Measurements from ENCODE around the gene LHFPL3.
"Not testable (repeated sequence)": the region's sequence is repeated elsewhere in the genome, so short reads cannot be mapped to it uniquely, and the experiment has no call there.

Gene LHFPL3

DNA sequence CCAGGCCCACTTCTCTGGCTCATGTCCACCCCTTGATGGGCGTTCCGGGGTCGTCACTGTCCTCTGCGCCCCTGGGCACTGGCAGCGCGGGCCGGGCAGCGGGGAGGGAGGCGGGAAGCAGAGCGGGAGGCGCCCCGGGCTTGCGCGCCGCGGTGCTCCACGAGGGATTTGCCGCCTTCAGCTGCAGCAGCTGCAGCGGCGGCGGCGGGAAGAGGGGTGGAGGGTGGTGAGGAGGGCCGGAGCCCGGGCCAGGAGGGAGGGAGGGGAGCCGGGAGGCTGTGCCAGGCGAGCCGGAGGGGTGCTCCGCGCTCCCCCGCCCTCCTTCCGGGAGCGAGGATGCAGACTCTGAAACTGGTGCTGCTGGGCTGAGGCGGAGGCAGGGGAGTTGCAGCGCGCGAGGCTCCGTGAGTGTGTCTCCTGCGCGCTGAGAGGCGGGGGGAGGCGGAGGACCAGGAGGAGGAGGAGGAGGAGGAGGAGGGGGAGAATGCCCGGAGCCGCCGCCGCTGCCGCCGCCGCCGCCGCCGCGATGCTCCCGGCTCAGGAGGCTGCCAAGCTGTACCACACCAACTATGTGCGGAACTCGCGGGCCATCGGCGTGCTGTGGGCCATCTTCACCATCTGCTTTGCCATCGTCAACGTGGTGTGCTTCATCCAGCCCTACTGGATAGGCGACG is at the start of gene LHFPL3:
Gene LHFPL3 (plus strand): TSS at position 308 of the 674 bp plus-strand sequence.
- no peak for DNase-seq (ENCODE audit: low spot score)

DNA sequence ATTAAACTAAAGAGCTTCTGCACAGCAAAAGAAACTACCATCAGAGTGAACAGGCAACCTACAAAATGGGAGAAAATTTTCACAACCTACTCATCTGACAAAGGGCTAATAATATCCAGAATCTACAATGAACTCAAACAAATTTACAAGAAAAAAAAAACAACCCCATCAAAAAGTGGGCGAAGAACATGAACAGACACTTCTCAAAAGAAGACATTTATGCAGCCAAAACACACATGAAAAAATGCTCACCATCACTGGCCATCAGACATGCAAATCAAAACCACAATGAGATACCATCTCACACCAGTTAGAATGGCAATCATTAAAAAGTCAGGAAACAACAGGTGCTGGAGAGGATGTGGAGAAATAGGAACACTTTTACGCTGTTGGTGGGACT is 46.7 kb upstream of the LHFPL3 start:
- DNase-seq (ENCODE audit: low spot score): not testable (repeated sequence)

- DNase-seq (ENCODE audit: low spot score): no peak
Observed at GRCh38 chr7:104286839-104287238, 41.6 kb upstream of the LHFPL3 start.

GRCh38 chr7:104288137-104288536 is 40.3 kb upstream of the LHFPL3 start:
- DNase-seq (ENCODE audit: low spot score): no peak

- no peak for DNase-seq (ENCODE audit: low spot score)
Observed at GRCh38 chr7:104294291-104294690, 34.1 kb upstream of the LHFPL3 start.

- no peak for DNase-seq (ENCODE audit: low spot score)
Observed at GRCh38 chr7:104296266-104296665, 32.1 kb upstream of the LHFPL3 start.

DNA sequence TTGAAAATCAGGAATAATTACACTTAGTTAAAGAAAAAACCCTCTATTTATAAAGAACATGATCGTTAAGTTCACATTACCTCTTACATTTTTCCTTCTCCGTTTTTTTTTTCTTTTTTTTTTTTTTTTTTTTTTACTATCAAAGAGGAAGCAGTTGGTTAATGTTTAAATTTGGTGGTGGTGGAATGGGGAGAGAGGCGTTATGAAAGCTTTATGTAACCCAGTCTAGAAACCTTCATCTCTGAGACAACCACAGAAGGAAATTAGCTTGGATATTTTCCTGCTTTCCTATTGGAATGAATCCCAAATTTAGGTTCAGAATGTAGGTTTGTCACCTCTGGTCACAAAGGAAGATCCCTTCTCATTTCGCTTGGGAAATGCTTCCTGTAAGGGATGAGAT is 31.5 kb upstream of the LHFPL3 start:
- DNase-seq (ENCODE audit: low spot score): no peak

GRCh38 chr7:104299323-104299722 is 29.1 kb upstream of the LHFPL3 start:
- no peak for DNase-seq (ENCODE audit: low spot score)

DNA sequence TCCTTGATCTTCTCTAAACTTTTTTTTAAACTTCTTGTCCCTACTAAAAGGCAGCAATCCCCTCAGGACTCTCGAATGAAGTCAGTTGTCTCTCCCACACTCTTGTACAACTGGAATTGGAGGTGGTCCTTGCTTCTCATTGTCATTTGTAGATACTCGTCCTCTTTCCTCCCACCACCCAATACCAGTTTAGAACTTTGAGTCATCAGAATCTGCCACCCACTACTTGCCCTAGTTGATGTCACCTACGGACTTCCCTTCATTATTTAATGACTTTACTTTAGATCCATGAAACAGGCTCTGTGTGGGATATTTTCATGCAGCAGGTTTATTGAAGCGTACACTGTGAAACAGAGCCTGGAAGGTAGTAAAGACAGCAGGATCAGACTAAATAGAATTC is 28.6 kb upstream of the LHFPL3 start:
- DNase-seq (ENCODE audit: low spot score): no peak

DNA sequence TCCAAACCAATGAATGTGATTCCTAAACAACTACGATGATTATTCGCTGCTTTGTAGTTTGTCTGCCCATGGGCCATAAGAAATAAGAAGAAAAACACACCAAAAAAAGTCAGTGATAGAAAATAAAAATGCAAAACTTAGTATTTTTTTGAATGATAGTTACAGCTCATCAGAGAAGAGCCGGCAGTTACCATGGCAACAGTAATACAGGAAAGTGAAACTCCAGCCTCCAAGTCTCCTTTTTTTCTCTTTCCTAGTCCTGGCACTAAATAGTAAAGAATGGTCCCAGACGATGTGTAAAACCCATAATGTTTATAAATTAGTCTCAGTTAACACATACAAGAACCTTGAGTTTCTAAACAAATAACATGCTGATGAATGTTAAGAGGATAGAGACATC is 21.6 kb upstream of the LHFPL3 start:
- DNase-seq (ENCODE audit: low spot score): no peak

DNA sequence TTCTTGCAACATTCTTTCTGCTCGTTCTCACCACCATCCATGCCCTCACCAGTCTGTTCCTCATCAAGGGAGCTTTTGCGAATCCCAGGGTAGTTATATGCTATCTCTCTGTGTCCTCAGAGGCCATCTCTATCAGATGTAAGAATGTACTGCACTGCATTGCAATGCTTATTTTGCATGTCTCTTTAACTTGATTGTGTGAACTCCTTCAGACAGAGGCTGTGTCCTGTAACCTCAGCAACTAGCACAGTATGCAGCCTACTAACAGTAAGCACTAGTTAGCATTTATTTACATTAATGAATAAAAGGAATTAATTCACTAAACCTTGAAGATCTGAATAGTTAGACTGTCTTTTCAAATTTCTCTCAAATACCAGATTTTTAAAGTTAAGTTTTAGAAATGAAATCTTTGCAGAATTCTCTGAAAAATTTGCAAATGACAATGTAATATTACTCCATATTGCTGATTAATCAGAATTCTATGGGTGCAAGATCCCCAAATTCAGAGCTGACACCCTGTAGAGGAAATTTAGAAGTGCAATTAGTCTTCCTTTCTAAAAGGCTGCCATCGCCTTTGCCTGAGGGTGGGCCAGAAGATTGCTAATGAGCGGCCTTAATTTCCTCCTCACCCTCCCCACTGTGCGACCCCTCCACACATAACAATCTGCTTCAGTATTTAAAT is 10.3 kb upstream of the LHFPL3 start:
- no peak for DNase-seq (ENCODE audit: low spot score)

DNA sequence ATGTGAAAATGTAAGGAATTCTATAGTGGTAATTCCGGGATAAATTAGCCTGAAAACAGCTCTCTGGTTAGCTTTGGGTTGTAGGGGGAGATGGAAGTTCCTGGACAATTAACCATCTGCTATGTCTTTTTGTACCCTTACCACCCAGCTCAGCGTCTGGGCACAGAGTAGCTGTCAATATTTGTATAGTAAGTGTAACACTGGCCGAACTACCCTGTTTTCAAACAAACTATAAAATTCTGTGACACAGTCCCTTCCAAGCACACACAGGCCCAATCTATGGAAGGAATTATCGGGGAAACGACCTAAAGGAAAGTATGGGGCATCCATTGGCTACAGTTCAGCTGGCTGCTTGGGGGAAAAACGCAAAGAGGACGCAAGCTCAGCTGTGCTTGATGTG is 869 bp upstream of the LHFPL3 start:
- DNase-seq (ENCODE audit: low spot score): no peak

DNA sequence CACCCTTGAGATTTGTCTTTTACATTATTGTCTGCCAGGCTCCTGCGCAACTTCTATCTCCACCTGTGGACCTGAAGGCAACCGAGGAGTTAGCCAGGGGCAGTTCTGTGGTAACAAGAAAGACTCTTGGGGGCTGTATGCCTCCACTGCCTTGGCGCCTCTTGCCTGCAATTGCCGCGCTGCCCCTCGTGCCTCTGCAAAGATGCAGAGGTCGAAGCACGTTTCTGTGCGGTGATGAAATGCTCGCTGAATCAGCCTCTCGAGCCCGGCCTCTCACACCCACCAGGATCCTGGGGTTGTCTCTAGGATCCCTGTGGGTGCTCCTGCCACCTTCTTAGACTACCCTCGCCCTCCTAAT is 486 bp upstream of the LHFPL3 start:
- DNase-seq (ENCODE audit: low spot score): no peak

DNA sequence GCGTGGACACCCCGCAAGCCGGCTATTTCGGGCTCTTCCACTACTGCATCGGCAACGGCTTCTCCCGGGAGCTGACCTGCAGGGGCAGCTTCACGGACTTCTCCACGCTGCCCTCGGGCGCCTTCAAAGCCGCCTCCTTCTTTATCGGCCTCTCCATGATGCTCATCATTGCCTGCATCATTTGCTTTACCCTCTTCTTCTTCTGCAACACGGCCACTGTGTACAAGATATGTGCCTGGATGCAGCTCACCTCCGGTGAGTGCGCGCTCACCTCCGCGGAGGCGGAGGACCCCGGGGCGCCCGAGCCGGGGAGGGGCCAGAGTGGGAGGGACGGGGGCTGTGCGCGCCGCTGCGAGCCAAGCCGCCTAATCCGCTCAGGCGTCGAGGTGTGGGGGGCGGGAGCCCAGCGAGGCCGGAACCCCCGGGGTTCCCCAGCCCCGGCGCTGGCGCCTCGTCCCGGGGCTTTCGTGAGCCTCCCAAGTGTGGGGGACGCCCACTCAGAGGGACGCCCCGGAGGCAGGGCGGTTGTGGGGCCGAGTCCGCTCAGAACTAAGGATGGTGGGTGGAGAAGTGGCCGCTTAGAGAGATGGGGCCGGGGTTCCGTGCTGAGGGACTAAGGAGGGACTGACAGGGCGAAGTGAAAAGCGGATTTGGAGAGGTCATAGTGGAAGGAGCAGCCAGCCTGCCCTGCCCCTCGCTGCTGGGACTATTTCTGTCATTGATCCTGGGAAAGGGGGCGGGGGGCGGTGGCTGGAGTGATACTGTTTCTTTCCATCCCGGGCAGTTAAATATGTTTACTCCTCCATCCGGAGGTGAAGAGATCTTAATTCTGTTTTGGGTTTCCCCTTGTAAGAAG is 795 bp downstream of the LHFPL3 start:
- DNase-seq (ENCODE audit: low spot score): no peak

- DNase-seq (ENCODE audit: low spot score): no peak
Observed at GRCh38 chr7:104341546-104341945, 13.1 kb downstream of the LHFPL3 start.

DNA sequence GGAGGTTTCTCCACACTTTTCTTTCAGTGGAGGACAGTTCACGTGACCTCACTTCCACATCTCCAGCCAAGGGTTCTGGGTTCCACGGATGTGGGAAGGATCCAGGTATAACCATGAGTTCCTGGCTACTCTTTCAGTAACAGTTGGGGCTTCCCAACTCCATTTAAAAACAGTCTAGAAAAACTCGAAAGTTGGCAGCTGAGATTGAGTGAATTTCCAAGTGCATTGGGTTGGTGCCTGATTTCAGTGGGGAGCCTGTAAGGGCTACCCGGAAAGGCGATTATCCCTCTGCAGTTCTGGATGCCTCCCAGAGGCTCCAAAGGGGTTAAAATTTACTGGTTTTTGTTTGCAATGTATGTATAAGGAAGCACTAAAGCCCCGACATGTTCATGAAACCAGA is 24.3 kb downstream of the LHFPL3 start:
- no peak for DNase-seq (ENCODE audit: low spot score)

GRCh38 chr7:104357166-104357565 is 28.8 kb downstream of the LHFPL3 start:
- DNase-seq (ENCODE audit: low spot score): no peak

DNA sequence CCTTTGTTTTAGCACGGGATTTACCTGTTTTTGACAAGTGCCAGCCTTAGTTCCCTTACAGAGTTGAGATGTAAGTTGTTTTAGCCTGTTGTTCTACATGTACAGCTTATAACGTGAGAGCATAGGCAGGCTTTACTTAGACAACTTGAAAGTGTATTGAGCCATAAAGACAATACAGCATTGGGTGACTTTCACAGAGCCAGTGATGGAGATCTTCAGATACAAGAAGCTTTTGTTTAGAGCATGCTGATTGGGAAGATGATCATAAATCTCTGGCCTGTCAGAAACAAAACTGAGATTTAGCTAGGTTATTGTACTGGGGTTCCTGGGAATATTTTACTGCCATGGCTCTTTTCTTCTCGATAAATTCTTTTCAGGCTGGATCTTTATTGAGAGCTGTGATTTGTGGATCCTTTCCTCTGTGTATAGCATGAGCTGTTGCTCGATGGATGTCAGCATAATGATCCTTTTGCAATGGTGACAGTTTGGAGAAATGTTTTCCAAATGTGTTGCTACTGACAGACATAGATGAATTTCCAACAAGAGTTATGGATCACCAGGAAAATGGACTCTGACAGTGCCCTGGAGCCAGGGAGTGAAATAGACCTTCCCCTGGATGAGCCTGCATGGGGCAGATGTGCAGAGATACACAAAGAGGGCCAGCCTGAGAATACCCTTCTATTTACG is 30.2 kb downstream of the LHFPL3 start:
- no peak for DNase-seq (ENCODE audit: low spot score)

DNA sequence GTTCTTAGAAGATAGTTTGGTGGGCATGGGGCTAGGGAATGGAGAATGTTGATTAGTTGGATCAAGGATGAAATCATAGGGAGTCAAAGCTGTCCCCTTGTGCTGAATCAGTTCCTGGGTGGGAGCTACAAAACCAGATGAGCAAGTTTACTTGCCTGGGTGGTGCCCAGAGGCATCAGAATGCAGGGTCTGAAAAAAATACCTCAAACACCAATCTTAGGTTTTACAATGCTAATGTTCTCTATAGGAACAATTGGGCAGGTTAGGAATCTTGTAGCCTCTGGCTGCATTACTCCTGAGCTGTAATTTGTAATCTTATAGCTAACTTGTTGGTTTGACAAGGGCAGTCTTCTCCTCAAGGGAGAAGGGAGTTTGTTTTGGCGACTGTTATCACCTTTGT is 34.4 kb downstream of the LHFPL3 start:
- DNase-seq (ENCODE audit: low spot score): no peak

- no peak for DNase-seq (ENCODE audit: low spot score)
Observed at GRCh38 chr7:104363355-104363754, 35.0 kb downstream of the LHFPL3 start.

GRCh38 chr7:104366390-104366789 is 38.0 kb downstream of the LHFPL3 start:
- no peak for DNase-seq (ENCODE audit: low spot score)

DNA sequence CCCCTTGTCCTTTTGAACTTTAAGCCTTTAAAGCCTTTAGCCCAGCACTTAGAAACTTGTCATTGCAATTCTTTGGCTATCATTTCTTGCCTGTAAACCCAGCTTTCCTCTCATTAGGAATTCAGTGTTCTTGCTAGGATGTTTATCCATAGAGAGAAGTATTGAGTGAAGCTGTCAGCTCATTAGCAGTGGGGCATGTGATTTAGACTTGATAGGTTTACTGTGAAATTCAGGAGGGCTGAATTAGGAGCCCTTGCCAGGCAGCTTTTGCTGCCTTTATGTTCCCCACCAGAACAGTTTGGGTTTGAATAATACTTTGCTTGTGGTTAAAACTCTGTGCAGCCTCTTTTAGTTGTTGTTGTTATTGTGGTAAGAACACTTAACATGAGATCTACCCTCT is 39.5 kb downstream of the LHFPL3 start:
- DNase-seq (ENCODE audit: low spot score): no peak

Data from germinal center (tissue), 1 donor.